GM23338 (cell line): ENCODE data around the gene PLXNB2. TPM values are rescaled to one million over a fixed set of nuclear protein-coding genes. Genes with fewer than 3 reads are reported as not detected.

ENCODE experiments used
- ATAC-seq: fragments of 200-7000 bp; cut with Tn5 transposase; 3 replicates; pipeline ENCODE4 v1.9.1; 2020
- DNase-seq: peaks from one replicate; pipeline ENCODE4 v3.0.0-alpha.2; 2015; ENCODE audit warnings: low spot score
- H2AFZ ChIP-seq: fragments of 200-600 bp; sonication (generic); 2 replicates; pipeline ENCODE4 v1.8.0; 2016; ENCODE audit warnings: antibody characterized with exemption, mild to moderate bottlenecking, moderate library complexity
- H3F3A ChIP-seq: fragments of 200-600 bp; sonication (generic); replicated peaks from 2 replicates; pipeline ENCODE4 v1.8.0; 2017; ENCODE audit warnings: antibody characterized with exemption, mixed run types, low read depth
- H3K27ac ChIP-seq: fragments of 200-600 bp; sonication (generic); 2 replicates; pipeline ENCODE4 v1.6.1; 2016; ENCODE audit warnings: low read depth
- H3K27me3 ChIP-seq: fragments of 200-600 bp; sonication (generic); 2 replicates; pipeline ENCODE4 v1.8.0; 2016; ENCODE audit warnings: mild to moderate bottlenecking, mixed run types, moderate library complexity; ENCODE audit not compliant: insufficient read depth
- H3K36me3 ChIP-seq: fragments of 200-600 bp; sonication (generic); 2 replicates; pipeline ENCODE4 v1.8.0; 2016; ENCODE audit warnings: mild to moderate bottlenecking; ENCODE audit not compliant: insufficient read depth
- H3K4me1 ChIP-seq: fragments of 200-600 bp; sonication (generic); 2 replicates; pipeline ENCODE4 v1.8.0; 2016; ENCODE audit warnings: mild to moderate bottlenecking, moderate library complexity; ENCODE audit not compliant: insufficient read depth
- H3K4me2 ChIP-seq: fragments of 200-600 bp; sonication (generic); 2 replicates; pipeline ENCODE4 v1.7.1; 2017; ENCODE audit warnings: mixed run types
- H3K4me3 ChIP-seq: fragments of 200-600 bp; sonication (generic); 2 replicates; pipeline ENCODE4 v1.6.1; 2016; ENCODE audit warnings: mixed run types
- H3K79me2 ChIP-seq: fragments of 200-600 bp; sonication (generic); replicated peaks from 2 replicates; pipeline ENCODE4 v1.8.0; 2017; ENCODE audit warnings: mild to moderate bottlenecking; ENCODE audit not compliant: insufficient read depth
- H3K9me2 ChIP-seq: fragments of 200-600 bp; sonication (generic); 2 replicates; pipeline ENCODE4 v1.8.0; 2017; ENCODE audit not compliant: insufficient read depth
- H4K20me1 ChIP-seq: fragments of 200-600 bp; sonication (generic); replicated peaks from 2 replicates; pipeline ENCODE4 v1.8.0; 2017; ENCODE audit warnings: mild to moderate bottlenecking; ENCODE audit not compliant: insufficient read depth
- H3K27ac Mint-ChIP-seq: 2 replicates; pipeline ENCODE4 v1.8.0; 2020; ENCODE audit warnings: inconsistent platforms, mild to moderate bottlenecking, moderate library complexity, mixed read lengths
- H3K27me3 Mint-ChIP-seq: 3 replicates; pipeline ENCODE4 v1.8.0; 2022; ENCODE audit warnings: low read depth, mild to moderate bottlenecking, moderate library complexity, mixed read lengths, inconsistent platforms; ENCODE audit not compliant: insufficient read depth, poor library complexity
- H3K36me3 Mint-ChIP-seq: 3 replicates; pipeline ENCODE4 v1.8.0; 2021; ENCODE audit warnings: low read depth, mild to moderate bottlenecking, inconsistent platforms, moderate library complexity, mixed read lengths
- H3K4me1 Mint-ChIP-seq: 3 replicates; pipeline ENCODE4 v1.8.0; 2020; ENCODE audit warnings: mild to moderate bottlenecking, inconsistent platforms, mixed read lengths
- H3K4me3 Mint-ChIP-seq: 3 replicates; pipeline ENCODE4 v1.8.0; 2021; ENCODE audit warnings: moderate library complexity, mild to moderate bottlenecking, inconsistent platforms, mixed read lengths
- H3K9me3 Mint-ChIP-seq: 3 replicates; pipeline ENCODE4 v1.8.0; 2020; ENCODE audit warnings: moderate library complexity, mild to moderate bottlenecking, inconsistent platforms, mixed read lengths
- CREB1 ChIP-seq: fragments of 250-450 bp; sonication (Bioruptor Pico); IDR thresholded peaks from 2 replicates; pipeline ENCODE4 v1.5.0; 2020; ENCODE audit warnings: low read depth, mild to moderate bottlenecking, moderate library complexity
- EZH2 ChIP-seq: fragments of 200-600 bp; sonication (generic); IDR thresholded peaks from one replicate; pipeline ENCODE4 v1.8.0; 2017; ENCODE audit warnings: antibody characterized with exemption, mild to moderate bottlenecking, low read depth; ENCODE audit not compliant: unreplicated experiment
- EZH2phosphoT487 ChIP-seq: fragments of 200-600 bp; sonication (generic); IDR thresholded peaks from one replicate; pipeline ENCODE4 v1.8.1; 2018; ENCODE audit warnings: antibody characterized with exemption; ENCODE audit not compliant: unreplicated experiment
- JUNB ChIP-seq: IDR thresholded peaks from one replicate; pipeline ENCODE4 v1.6.1; 2016; ENCODE audit warnings: antibody characterized with exemption; ENCODE audit not compliant: unreplicated experiment
- NANOG ChIP-seq: IDR thresholded peaks from 2 replicates; pipeline ENCODE4 v1.6.1; 2016; ENCODE audit warnings: antibody characterized with exemption, borderline replicate concordance
- POLR2AphosphoS5 ChIP-seq: IDR thresholded peaks from 2 replicates; pipeline ENCODE4 v1.6.1; 2016; ENCODE audit warnings: antibody characterized with exemption, low read depth
- STAT1 ChIP-seq: IDR thresholded peaks from one replicate; pipeline ENCODE4 v1.6.1; 2016; ENCODE audit warnings: antibody characterized with exemption; ENCODE audit not compliant: unreplicated experiment
- ZNF114 ChIP-seq: fragments of 250-450 bp; sonication (Bioruptor Pico); IDR thresholded peaks from 2 replicates; pipeline ENCODE4 v1.5.0; 2020; ENCODE audit warnings: mild to moderate bottlenecking, moderate library complexity
- polyA plus RNA-seq: library from polyadenylated mRNA; unstranded; fragments of >200 nt; fragmentation: Nextera tagmentation; extraction: Ambion mirVana; gene quantifications from 2 replicates; pipeline ENCODE4 v1.2.1, GENCODE V29; 2016
- total RNA-seq: library from RNA; depleted of rRNA; stranded (reverse); fragments of >200 nt; shearing (Covaris generic); gene quantifications from 2 replicates; pipeline ENCODE4 v1.2.3, GENCODE V29; 2014
- TF ChIP-seq, protein P1 (sequence below): IDR thresholded peaks from one replicate; pipeline ENCODE4 v1.6.1; 2018; ENCODE audit warnings: antibody characterized with exemption; ENCODE audit not compliant: unreplicated experiment
- TF ChIP-seq, protein P2 (sequence below), 2 experiments: fragments of 200-600 bp in 1 of 2; sonication (generic) in 1 of 2; conservative IDR thresholded peaks; 2 replicates each; pipeline versions ENCODE4 v1.5.1 to v1.6.1; 2016 to 2017; ENCODE audit warnings: antibody characterized with exemption in 2 of 2, low read depth in 2 of 2, mild to moderate bottlenecking in 2 of 2, moderate library complexity in 1 of 2
- TF ChIP-seq, protein P3 (sequence below): IDR thresholded peaks from 2 replicates; pipeline ENCODE4 v1.6.1; 2016; ENCODE audit warnings: antibody characterized with exemption

Gene PLXNB2
- total and polyA plus RNA-seq, 2 experiments from 2014 or later = 29.1 to 66.3 TPM

DNA sequence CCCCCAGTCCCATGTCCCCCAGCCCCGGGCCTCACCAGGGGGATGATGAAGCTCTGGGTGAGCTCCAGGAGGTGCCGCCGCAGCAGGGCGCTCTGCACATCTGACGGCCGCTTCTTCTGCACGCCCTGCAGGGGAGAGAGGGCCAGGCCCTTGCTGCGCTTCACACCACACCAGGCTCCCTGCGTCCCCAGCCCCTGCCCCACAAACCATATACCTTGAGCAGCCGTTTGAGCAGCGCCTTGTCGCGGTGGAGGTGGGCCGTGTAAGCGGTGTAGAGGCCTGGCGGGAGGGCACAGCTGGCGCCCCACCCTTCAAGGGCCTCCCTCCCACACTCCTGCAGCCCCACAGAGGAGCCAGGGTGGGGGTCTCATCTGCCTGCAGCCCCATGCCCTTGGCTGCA, 6.2 kb upstream of the PLXNB2 start (continued):
- TF ChIP-seq, protein P1, sequence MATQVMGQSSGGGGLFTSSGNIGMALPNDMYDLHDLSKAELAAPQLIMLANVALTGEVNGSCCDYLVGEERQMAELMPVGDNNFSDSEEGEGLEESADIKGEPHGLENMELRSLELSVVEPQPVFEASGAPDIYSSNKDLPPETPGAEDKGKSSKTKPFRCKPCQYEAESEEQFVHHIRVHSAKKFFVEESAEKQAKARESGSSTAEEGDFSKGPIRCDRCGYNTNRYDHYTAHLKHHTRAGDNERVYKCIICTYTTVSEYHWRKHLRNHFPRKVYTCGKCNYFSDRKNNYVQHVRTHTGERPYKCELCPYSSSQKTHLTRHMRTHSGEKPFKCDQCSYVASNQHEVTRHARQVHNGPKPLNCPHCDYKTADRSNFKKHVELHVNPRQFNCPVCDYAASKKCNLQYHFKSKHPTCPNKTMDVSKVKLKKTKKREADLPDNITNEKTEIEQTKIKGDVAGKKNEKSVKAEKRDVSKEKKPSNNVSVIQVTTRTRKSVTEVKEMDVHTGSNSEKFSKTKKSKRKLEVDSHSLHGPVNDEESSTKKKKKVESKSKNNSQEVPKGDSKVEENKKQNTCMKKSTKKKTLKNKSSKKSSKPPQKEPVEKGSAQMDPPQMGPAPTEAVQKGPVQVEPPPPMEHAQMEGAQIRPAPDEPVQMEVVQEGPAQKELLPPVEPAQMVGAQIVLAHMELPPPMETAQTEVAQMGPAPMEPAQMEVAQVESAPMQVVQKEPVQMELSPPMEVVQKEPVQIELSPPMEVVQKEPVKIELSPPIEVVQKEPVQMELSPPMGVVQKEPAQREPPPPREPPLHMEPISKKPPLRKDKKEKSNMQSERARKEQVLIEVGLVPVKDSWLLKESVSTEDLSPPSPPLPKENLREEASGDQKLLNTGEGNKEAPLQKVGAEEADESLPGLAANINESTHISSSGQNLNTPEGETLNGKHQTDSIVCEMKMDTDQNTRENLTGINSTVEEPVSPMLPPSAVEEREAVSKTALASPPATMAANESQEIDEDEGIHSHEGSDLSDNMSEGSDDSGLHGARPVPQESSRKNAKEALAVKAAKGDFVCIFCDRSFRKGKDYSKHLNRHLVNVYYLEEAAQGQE = no peak
- TF ChIP-seq EZH2phosphoT487 (no peak), JUNB (no peak), NANOG (no peak), ZNF114 (no peak), CREB1 (CRISPR knock-in tag) (no peak), POLR2AphosphoS5 (no peak), STAT1 (no peak)
- TF ChIP-seq, protein P2, sequence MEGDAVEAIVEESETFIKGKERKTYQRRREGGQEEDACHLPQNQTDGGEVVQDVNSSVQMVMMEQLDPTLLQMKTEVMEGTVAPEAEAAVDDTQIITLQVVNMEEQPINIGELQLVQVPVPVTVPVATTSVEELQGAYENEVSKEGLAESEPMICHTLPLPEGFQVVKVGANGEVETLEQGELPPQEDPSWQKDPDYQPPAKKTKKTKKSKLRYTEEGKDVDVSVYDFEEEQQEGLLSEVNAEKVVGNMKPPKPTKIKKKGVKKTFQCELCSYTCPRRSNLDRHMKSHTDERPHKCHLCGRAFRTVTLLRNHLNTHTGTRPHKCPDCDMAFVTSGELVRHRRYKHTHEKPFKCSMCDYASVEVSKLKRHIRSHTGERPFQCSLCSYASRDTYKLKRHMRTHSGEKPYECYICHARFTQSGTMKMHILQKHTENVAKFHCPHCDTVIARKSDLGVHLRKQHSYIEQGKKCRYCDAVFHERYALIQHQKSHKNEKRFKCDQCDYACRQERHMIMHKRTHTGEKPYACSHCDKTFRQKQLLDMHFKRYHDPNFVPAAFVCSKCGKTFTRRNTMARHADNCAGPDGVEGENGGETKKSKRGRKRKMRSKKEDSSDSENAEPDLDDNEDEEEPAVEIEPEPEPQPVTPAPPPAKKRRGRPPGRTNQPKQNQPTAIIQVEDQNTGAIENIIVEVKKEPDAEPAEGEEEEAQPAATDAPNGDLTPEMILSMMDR (conservative IDR thresholded peaks at IDR 0.05; ENCODE audit: low read depth in 2 of 2) = no peak
- TF ChIP-seq, protein P3, sequence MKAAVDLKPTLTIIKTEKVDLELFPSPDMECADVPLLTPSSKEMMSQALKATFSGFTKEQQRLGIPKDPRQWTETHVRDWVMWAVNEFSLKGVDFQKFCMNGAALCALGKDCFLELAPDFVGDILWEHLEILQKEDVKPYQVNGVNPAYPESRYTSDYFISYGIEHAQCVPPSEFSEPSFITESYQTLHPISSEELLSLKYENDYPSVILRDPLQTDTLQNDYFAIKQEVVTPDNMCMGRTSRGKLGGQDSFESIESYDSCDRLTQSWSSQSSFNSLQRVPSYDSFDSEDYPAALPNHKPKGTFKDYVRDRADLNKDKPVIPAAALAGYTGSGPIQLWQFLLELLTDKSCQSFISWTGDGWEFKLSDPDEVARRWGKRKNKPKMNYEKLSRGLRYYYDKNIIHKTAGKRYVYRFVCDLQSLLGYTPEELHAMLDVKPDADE = no peak

DNA sequence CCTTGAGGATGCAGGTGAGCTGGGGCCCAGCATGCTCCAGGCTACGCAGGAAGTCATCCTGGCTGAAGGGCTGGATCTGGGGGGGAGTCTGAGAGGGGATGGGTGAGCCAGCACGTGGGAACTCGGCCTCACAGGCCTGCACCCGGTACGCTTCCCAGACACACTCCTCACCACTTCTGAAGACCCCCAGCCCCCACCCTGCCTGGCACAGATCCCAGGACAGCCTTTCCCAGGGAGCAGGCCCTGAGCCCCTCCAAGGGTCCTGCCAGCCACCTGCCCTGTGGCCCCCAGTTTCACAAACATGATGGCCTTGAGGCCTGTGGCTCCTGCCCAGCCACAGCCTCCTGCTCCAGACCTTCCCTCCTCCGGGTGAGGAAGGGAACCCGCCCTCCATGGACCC, 5.6 kb upstream of the PLXNB2 start:
- ATAC-seq (no peak), DNase-seq (no peak)
- H3K4me3 Mint-ChIP-seq = no peak overlapping the region
- peaks cover 16% of the 10 kb centered on the region for H3K27me3 Mint-ChIP-seq
- H3F3A ChIP-seq = 0 out of 2 replicates have a peak, but pooled peaks cover 6% of the 10 kb centered on the region
- no peaks in the 10 kb centered on the region for H3K9me3 Mint-ChIP-seq
- TF ChIP-seq STAT1 = no peak
- no peak for TF ChIP-seq JUNB
- TF ChIP-seq, protein P1 = no peak
- TF ChIP-seq ZNF114 = no peak
- no peak for TF ChIP-seq EZH2phosphoT487
- TF ChIP-seq EZH2 = no peak
- H3K4me1 ChIP-seq = peaks cover 3% of the 10 kb centered on the region; the same call in 1 of the 2 replicates
- no peak overlapping the region for H3K4me3 ChIP-seq
- no peaks in the 10 kb centered on the region for H3K27me3 ChIP-seq
- H2AFZ ChIP-seq = no peak overlapping the region
- H3K27ac Mint-ChIP-seq = no peak overlapping the region
- H3K4me1 Mint-ChIP-seq = peaks cover 12% of the 10 kb centered on the region
- no peaks in the 10 kb centered on the region for H4K20me1 ChIP-seq
- H3K36me3 Mint-ChIP-seq = no peaks in the 10 kb centered on the region
- no peak overlapping the region for H3K4me2 ChIP-seq
- no peak overlapping the region for H3K27ac ChIP-seq
- H3K79me2 ChIP-seq = no peaks in the 10 kb centered on the region
- H3K36me3 ChIP-seq = no peaks in the 10 kb centered on the region
- no peaks in the 10 kb centered on the region for H3K9me2 ChIP-seq
